Peyer's patch (tissue), 4 donors: ENCODE measurements around the gene GNAZ. TPM values are rescaled to one million over a fixed set of nuclear protein-coding genes. Genes with fewer than 3 reads are reported as not detected.

Experiments
- DNase-seq, 3 donors: peaks; one replicate each; pipeline ENCODE4 v3.0.0-alpha.2; 2017 to 2019
- H3K27ac ChIP-seq, 4 donors: fragments of 200-600 bp; sonication (generic); one replicate each; pipeline ENCODE4 v1.5.1; 2016 to 2019
- H3K27me3 ChIP-seq, 2 donors: fragments of 200-600 bp; sonication (generic); one replicate each; pipeline ENCODE4 v1.5.1; 2019
- H3K36me3 ChIP-seq, 3 donors: fragments of 200-600 bp; sonication (generic); one replicate each; pipeline ENCODE4 v1.5.1; 2016 to 2019
- H3K4me1 ChIP-seq, 4 donors: fragments of 200-600 bp; sonication (generic); one replicate each; pipeline ENCODE4 v1.5.1; 2016 to 2019
- H3K4me3 ChIP-seq, 4 donors: fragments of 200-600 bp; sonication (generic); 1 replicate in 3 of 4; 2 replicates in 1 of 4; pipeline ENCODE4 v1.5.1; 2016 to 2019; ENCODE audit warnings: mild to moderate bottlenecking in 1 of 4
- H3K9me3 ChIP-seq, 4 donors: fragments of 200-600 bp; sonication (generic); one replicate each; pipeline ENCODE4 v1.5.1; 2016 to 2019; ENCODE audit warnings: mild to moderate bottlenecking in 1 of 4
- POLR2A ChIP-seq, 2 donors: fragments of 450-650 bp; IDR thresholded peaks; one replicate each; pipeline ENCODE4 v1.5.1; 2017; ENCODE audit warnings: antibody characterized with exemption in 2 of 2, mild to moderate bottlenecking in 2 of 2, moderate library complexity in 2 of 2
- total RNA-seq, 4 donors: library from RNA; depleted of rRNA; stranded (reverse); fragments of >200 nt; gene quantifications; one replicate each; pipeline ENCODE4 v1.1.0, GENCODE V29; 2016
- TF ChIP-seq, protein P1 (sequence below), 6 experiments: fragments of 450-650 bp in 4 of 6; fragments of 200-600 bp in 2 of 6; sonication (generic) in 1 of 6; IDR thresholded peaks; one replicate each; pipeline ENCODE4 v1.5.1; 2017 to 2019; ENCODE audit warnings: antibody characterized with exemption in 6 of 6, mild to moderate bottlenecking in 3 of 6, moderate library complexity in 1 of 6

GNAZ gene
- total RNA-seq, 4 donors from 2014 or later = 0.35 to 3.5 (median 1.9) TPM

DNA sequence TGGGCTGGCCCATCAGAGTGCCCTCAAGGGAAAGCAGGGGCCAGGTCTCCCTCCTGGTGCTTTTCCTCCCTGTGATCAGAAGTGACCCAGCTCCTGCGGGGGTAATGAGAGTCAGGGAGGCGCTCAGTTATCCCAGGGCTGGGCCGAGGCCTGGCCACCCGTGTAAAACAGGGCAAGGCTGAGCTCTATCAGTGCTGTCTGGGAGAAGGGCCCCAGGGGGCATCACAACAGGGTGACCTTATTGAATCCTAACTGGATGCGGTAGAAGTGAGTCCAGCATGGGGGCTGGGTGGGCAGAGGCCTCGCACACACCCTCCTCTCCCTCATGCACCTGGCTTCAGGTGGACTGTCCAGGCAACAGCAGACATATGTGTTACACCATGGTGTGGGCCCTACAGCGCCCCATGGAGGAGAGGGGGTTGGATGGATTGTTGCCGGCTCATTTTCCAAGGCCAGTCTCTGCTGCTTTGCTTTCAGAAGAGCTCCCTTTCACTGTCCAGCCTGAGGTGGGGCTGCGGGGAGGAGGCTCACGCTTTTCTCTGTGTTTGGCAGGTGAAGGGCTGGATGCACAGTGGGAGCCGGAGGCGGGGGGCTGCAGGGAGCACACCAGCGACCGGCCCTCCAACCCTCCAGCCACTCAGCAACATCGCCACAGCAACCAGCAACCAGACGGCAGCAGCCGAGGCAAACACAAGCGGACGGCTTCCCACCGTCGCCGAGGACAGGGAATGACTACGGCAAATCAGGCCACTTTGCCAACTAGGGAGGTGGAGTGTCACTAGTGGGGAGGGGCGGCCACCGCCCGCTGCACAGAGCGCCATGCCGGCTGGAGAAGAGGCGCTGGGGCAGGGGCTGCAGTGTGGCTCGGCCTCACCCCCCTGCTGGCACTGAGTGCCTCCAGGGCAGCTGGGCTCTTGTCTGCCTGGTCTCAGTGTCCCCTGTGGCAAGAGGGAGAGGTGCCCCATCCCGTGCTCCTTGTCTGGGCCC is 24.7 kb downstream of the GNAZ start:
- Histone ChIP-seq H3K27ac (no peak overlapping the region), H3K9me3 (no peaks in the 10 kb centered on the region), H3K4me3 (no peak overlapping the region), H3K27me3 (no peaks in the 10 kb centered on the region), H3K36me3 (no peaks in the 10 kb centered on the region), H3K4me1 (peaks cover 0 to 8% (median 0%) of the 10 kb centered on the region in 4 donors)
- TF ChIP-seq, protein P1, sequence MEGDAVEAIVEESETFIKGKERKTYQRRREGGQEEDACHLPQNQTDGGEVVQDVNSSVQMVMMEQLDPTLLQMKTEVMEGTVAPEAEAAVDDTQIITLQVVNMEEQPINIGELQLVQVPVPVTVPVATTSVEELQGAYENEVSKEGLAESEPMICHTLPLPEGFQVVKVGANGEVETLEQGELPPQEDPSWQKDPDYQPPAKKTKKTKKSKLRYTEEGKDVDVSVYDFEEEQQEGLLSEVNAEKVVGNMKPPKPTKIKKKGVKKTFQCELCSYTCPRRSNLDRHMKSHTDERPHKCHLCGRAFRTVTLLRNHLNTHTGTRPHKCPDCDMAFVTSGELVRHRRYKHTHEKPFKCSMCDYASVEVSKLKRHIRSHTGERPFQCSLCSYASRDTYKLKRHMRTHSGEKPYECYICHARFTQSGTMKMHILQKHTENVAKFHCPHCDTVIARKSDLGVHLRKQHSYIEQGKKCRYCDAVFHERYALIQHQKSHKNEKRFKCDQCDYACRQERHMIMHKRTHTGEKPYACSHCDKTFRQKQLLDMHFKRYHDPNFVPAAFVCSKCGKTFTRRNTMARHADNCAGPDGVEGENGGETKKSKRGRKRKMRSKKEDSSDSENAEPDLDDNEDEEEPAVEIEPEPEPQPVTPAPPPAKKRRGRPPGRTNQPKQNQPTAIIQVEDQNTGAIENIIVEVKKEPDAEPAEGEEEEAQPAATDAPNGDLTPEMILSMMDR (IDR thresholded peaks at IDR 0.05) = no peak
- TF ChIP-seq POLR2A (IDR thresholded peaks at IDR 0.05) = no peak
- no peak for DNase-seq

DNA sequence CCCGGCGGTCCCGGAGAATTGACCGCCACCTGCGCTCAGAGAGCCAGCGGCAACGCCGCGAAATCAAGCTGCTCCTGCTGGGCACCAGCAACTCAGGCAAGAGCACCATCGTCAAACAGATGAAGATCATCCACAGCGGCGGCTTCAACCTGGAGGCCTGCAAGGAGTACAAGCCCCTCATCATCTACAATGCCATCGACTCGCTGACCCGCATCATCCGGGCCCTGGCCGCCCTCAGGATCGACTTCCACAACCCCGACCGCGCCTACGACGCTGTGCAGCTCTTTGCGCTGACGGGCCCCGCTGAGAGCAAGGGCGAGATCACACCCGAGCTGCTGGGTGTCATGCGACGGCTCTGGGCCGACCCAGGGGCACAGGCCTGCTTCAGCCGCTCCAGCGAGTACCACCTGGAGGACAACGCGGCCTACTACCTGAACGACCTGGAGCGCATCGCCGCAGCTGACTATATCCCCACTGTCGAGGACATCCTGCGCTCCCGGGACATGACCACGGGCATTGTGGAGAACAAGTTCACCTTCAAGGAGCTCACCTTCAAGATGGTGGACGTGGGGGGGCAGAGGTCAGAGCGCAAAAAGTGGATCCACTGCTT is 25.5 kb downstream of the GNAZ start:
- Histone ChIP-seq H3K27ac (no peak overlapping the region), H3K4me3 (no peak overlapping the region), H3K4me1 (peaks cover 0 to 8% (median 0%) of the 10 kb centered on the region in 4 donors), H3K9me3 (no peaks in the 10 kb centered on the region), H3K27me3 (no peaks in the 10 kb centered on the region), H3K36me3 (no peaks in the 10 kb centered on the region)
- TF ChIP-seq POLR2A (IDR thresholded peaks at IDR 0.05) = no peak
- TF ChIP-seq, protein P1 (IDR thresholded peaks at IDR 0.05) = no peak
- no peak for DNase-seq

DNA sequence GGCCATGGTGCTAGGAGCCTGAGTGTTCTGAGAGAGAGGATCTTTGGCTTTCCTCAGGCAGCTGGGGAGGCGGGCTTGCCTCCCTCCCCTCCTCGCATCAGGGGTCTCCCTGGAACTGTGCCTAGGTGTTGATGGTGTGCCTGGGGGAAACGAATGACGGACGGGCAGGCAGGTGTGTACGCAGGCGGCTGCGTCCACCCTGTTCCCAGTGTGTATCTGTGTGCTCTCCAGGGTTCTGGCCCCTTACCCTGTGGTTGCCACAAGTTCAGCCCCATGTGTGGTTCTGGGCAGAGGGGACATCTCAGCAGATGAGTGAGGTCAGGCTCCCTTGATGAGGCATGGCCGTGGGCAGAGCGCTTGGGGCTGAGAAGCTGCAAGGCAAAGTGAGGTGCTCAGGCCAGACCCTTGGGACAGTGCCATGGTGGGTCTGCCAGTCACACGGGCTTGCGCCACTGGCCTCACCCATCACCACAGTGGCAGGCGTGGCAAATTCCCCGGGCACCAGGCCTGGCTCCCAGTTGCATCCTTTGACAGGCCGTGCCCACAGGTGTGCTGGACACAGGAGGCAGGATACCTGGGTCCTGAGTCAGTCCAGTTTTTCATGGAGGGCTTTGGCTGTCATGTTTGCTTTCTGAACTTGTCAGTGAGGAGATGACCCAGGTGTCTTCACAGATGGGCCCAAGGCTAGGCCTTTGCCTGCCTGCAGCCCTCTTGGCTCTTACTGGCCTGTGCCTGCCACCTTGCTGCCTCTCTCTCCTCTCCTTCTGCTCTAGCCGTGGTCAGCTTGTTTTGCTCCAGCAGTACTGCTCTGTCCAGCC is 27.3 kb downstream of the GNAZ start:
- H3K4me1 ChIP-seq = peaks cover 0 to 8% (median 0%) of the 10 kb centered on the region in 4 donors
- no peaks in the 10 kb centered on the region for H3K36me3 ChIP-seq
- DNase-seq = no peak
- TF ChIP-seq, protein P1 (IDR thresholded peaks at IDR 0.05) = no peak
- TF ChIP-seq POLR2A (IDR thresholded peaks at IDR 0.05) = no peak
- H3K9me3 ChIP-seq = no peaks in the 10 kb centered on the region
- no peak overlapping the region for H3K27ac ChIP-seq
- H3K4me3 ChIP-seq = no peak overlapping the region
- no peaks in the 10 kb centered on the region for H3K27me3 ChIP-seq

DNA sequence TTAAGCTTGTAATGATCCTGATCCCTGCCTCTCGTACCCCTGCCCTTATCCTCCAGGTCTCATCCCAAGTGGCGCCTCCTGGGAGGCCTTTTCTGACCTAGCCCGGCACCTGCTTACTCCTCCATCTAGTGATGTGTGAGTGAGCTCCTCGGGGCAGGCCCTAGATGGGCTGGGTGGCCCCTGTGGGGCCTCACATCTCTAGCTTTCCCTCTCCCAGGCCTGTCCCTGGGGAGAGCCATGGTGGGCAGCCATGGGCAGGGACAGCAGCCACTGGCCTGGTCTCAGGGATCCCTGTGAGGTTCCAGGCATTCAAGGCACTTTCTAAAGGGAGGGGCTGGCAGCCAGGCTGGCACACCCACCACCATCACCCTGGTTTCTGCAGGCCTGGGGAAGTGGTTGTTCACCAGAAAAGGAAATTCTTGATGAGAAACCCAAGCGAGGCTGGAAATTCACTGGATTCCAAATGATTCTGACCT is 27.9 kb downstream of the GNAZ start:
- H3K27ac ChIP-seq = no peak overlapping the region
- no peak for DNase-seq
- H3K4me3 ChIP-seq = no peak overlapping the region
- TF ChIP-seq POLR2A (IDR thresholded peaks at IDR 0.05) = no peak
- TF ChIP-seq, protein P1 (IDR thresholded peaks at IDR 0.05) = no peak
- peaks cover 0 to 8% (median 0%) of the 10 kb centered on the region in 4 donors for H3K4me1 ChIP-seq
- H3K9me3 ChIP-seq = no peaks in the 10 kb centered on the region
- no peaks in the 10 kb centered on the region for H3K36me3 ChIP-seq
- no peaks in the 10 kb centered on the region for H3K27me3 ChIP-seq
